ENCODE measurements around the gene RBL2.

Gene RBL2

GRCh38 chr16:53449816-53450517 is 15.7 kb downstream of the RBL2 start:
- DNase-seq (ENCODE audit: low read depth), result no peak

- no peak for DNase-seq (ENCODE audit: low read depth)
Measured at GRCh38 chr16:53453928-53454327, 19.7 kb downstream of the RBL2 start.

- peak; percentile 14 for DNase-seq (ENCODE audit: low read depth)
Measured at GRCh38 chr16:53456625-53457024, 22.4 kb downstream of the RBL2 start.

- peak; percentile 66 for DNase-seq (ENCODE audit: low read depth)
Measured at GRCh38 chr16:53457670-53458069, 23.4 kb downstream of the RBL2 start.

- no peak for DNase-seq (ENCODE audit: low read depth)
Measured at GRCh38 chr16:53458635-53459034, 24.4 kb downstream of the RBL2 start.

- DNase-seq (ENCODE audit: low read depth), result no peak
Measured at GRCh38 chr16:53465606-53466280, 31.5 kb downstream of the RBL2 start.

GRCh38 chr16:53476867-53477266 is 42.6 kb downstream of the RBL2 start:
- DNase-seq (ENCODE audit: low read depth), result no peak

- DNase-seq (ENCODE audit: low read depth), result no peak
Measured at GRCh38 chr16:53478965-53479364, 44.7 kb downstream of the RBL2 start.

GRCh38 chr16:53480394-53480793 is 46.1 kb downstream of the RBL2 start:
- no peak for DNase-seq (ENCODE audit: low read depth)

GRCh38 chr16:53482123-53482522 is 47.9 kb downstream of the RBL2 start:
- DNase-seq (ENCODE audit: low read depth), result no peak

- no peak for DNase-seq (ENCODE audit: low read depth)
Measured at GRCh38 chr16:53484542-53484941, 50.3 kb downstream of the RBL2 start.

- DNase-seq (ENCODE audit: low read depth), result no peak
Measured at GRCh38 chr16:53486230-53486629, 52.0 kb downstream of the RBL2 start.

- DNase-seq (ENCODE audit: low read depth), result no peak
Measured at GRCh38 chr16:53489755-53490154, 55.5 kb downstream of the RBL2 start.

GRCh38 chr16:53492503-53492902 is 58.2 kb downstream of the RBL2 start:
- DNase-seq (ENCODE audit: low read depth), result no peak

- no peak for DNase-seq (ENCODE audit: low read depth)
Measured at GRCh38 chr16:53494636-53495035, 60.4 kb downstream of the RBL2 start.

GRCh38 chr16:53495325-53495724 is 61.1 kb downstream of the RBL2 start:
- DNase-seq (ENCODE audit: low read depth), result no peak

- no peak for DNase-seq (ENCODE audit: low read depth)
Measured at GRCh38 chr16:53498984-53499383, 64.7 kb downstream of the RBL2 start.

- DNase-seq (ENCODE audit: low read depth), result no peak
Measured at GRCh38 chr16:53501216-53501859, 67.1 kb downstream of the RBL2 start.

- no peak for DNase-seq (ENCODE audit: low read depth)
Measured at GRCh38 chr16:53502331-53503269, 68.3 kb downstream of the RBL2 start, which contains the start of gene AKTIP. AKTIP (minus strand) TSS chr16:53503209; CDS start chr16:53500259, 2,950 bp downstream.

- DNase-seq (ENCODE audit: low read depth), result peak; percentile 99
Measured at GRCh38 chr16:53503270-53503923, 69.1 kb downstream of the RBL2 start.

- DNase-seq (ENCODE audit: low read depth), result no peak
Measured at GRCh38 chr16:53503991-53504663, 69.9 kb downstream of the RBL2 start.

Measured in activated gamma-delta T cell treated with anti-CD3 and anti-CD28 coated beads, Interleukin-2, amount 50 U/mL, for 16 hours (primary cell).